H9 (cell line): ENCODE data around the gene NUDT14. TPM values are rescaled to one million over a fixed set of nuclear protein-coding genes. Genes with fewer than 3 reads are reported as not detected.

Experiments used
- DNase-seq: peaks from one replicate; pipeline ENCODE4 v3.0.0-alpha.2; 2017
- H2AFZ ChIP-seq: one replicate; pipeline ENCODE4 v1.6.1; 2013; ENCODE audit warnings: mild to moderate bottlenecking, low read length, control low read depth, moderate library complexity
- H2AK5ac ChIP-seq: 2 replicates; pipeline ENCODE4 v1.6.1; 2013; ENCODE audit warnings: low read length, control low read depth, mixed read lengths; ENCODE audit not compliant: insufficient read length
- H2BK120ac ChIP-seq: one replicate; pipeline ENCODE4 v1.6.1; 2013; ENCODE audit warnings: low read depth, mild to moderate bottlenecking, low read length, control low read depth, inconsistent platforms; ENCODE audit not compliant: poor library complexity, severe bottlenecking
- H2BK12ac ChIP-seq: 2 replicates; pipeline ENCODE4 v1.6.1; 2013; ENCODE audit warnings: low read length, control low read depth, mixed read lengths, low read depth; ENCODE audit not compliant: insufficient read length
- H2BK15ac ChIP-seq: 2 replicates; pipeline ENCODE4 v1.6.1; 2013; ENCODE audit warnings: low read depth, low read length, control low read depth
- H2BK20ac ChIP-seq: one replicate; pipeline ENCODE4 v1.6.1; 2013; ENCODE audit warnings: low read depth, mild to moderate bottlenecking, low read length, control low read depth, inconsistent platforms; ENCODE audit not compliant: poor library complexity, severe bottlenecking
- H2BK5ac ChIP-seq: 2 replicates; pipeline ENCODE4 v1.6.1; 2013; ENCODE audit warnings: low read length, control low read depth, mixed read lengths; ENCODE audit not compliant: insufficient read length
- H3K14ac ChIP-seq: 2 replicates; pipeline ENCODE4 v1.6.1; 2013; ENCODE audit warnings: low read length, control low read depth; ENCODE audit not compliant: insufficient read depth
- H3K18ac ChIP-seq: 2 replicates; pipeline ENCODE4 v1.6.1; 2013; ENCODE audit warnings: low read depth, mild to moderate bottlenecking, mixed read lengths, low read length, control low read depth; ENCODE audit not compliant: insufficient read length
- H3K23ac ChIP-seq: 2 replicates; pipeline ENCODE4 v1.6.1; 2013; ENCODE audit warnings: low read length, control low read depth, mixed read lengths, low read depth; ENCODE audit not compliant: insufficient read length
- H3K23me2 ChIP-seq: 2 replicates; pipeline ENCODE4 v1.6.1; 2013; ENCODE audit warnings: low read depth, mild to moderate bottlenecking, mixed read lengths, low read length, control low read depth; ENCODE audit not compliant: insufficient read length, poor library complexity, severe bottlenecking
- H3K27ac ChIP-seq: 2 replicates; pipeline ENCODE4 v1.5.1; 2013; ENCODE audit warnings: low read length, control low read depth, mixed read lengths, low read depth; ENCODE audit not compliant: insufficient read length
- H3K27me3 ChIP-seq: 2 replicates; pipeline ENCODE4 v1.6.1; 2013; ENCODE audit warnings: low read length, control low read depth, inconsistent platforms; ENCODE audit not compliant: insufficient read depth
- H3K4ac ChIP-seq: 2 replicates; pipeline ENCODE4 v1.6.1; 2013; ENCODE audit warnings: low read depth, mild to moderate bottlenecking, control low read depth, inconsistent platforms, low read length, moderate library complexity
- H3K4me1 ChIP-seq: 2 replicates; pipeline ENCODE4 v1.6.1; 2013; ENCODE audit warnings: low read length, control low read depth, inconsistent platforms; ENCODE audit not compliant: insufficient read depth
- H3K4me2 ChIP-seq: 2 replicates; pipeline ENCODE4 v1.6.1; 2013; ENCODE audit warnings: low read length, control low read depth, mixed read lengths; ENCODE audit not compliant: insufficient read length, insufficient read depth
- H3K56ac ChIP-seq: 2 replicates; pipeline ENCODE4 v1.6.1; 2013; ENCODE audit warnings: low read depth, mild to moderate bottlenecking, mixed read lengths, low read length, control low read depth; ENCODE audit not compliant: insufficient read length
- H3K79me1 ChIP-seq: 2 replicates; pipeline ENCODE4 v1.6.1; 2013; ENCODE audit warnings: low read depth, mild to moderate bottlenecking, moderate library complexity, low read length, control low read depth, inconsistent platforms; ENCODE audit not compliant: insufficient read depth, poor library complexity, severe bottlenecking
- H3K79me2 ChIP-seq: 2 replicates; pipeline ENCODE4 v1.6.1; 2013; ENCODE audit warnings: low read length, control low read depth, inconsistent platforms; ENCODE audit not compliant: insufficient read depth
- H3K9ac ChIP-seq: 2 replicates; pipeline ENCODE4 v1.6.1; 2013; ENCODE audit warnings: low read length, control low read depth, mixed read lengths; ENCODE audit not compliant: insufficient read length; ENCODE audit errors: extremely low read depth
- H3K9me3 ChIP-seq: one replicate; pipeline ENCODE4 v1.6.1; 2013; ENCODE audit warnings: low read depth, low read length, inconsistent platforms; ENCODE audit not compliant: control insufficient read depth
- H3T11ph ChIP-seq: one replicate; pipeline ENCODE4 v1.6.1; 2013; ENCODE audit warnings: mild to moderate bottlenecking, low read length, control low read depth, inconsistent platforms
- H4K20me1 ChIP-seq: one replicate; pipeline ENCODE4 v1.6.1; 2013; ENCODE audit not compliant: control insufficient read depth, insufficient read length, insufficient read depth
- H4K5ac ChIP-seq: 2 replicates; pipeline ENCODE4 v1.6.1; 2013; ENCODE audit warnings: low read depth, mild to moderate bottlenecking, mixed read lengths, low read length, control low read depth; ENCODE audit not compliant: insufficient read length
- H4K8ac ChIP-seq: replicated peaks from 2 replicates; pipeline ENCODE4 v1.6.1; 2013; ENCODE audit warnings: low read length, control low read depth, mixed read lengths, low read depth; ENCODE audit not compliant: insufficient read length
- H4K91ac ChIP-seq: 2 replicates; pipeline ENCODE4 v1.6.1; 2013; ENCODE audit warnings: low read depth, mild to moderate bottlenecking, moderate library complexity, mixed read lengths, low read length, control low read depth; ENCODE audit not compliant: insufficient read length
- H3K27ac Mint-ChIP-seq, 3 experiments: 2 replicates in 2 of 3; 3 replicates in 1 of 3; pipeline ENCODE4 v1.8.0; 2020 to 2021; ENCODE audit warnings: mixed read lengths in 3 of 3, mild to moderate bottlenecking in 1 of 3, moderate library complexity in 1 of 3
- H3K27me3 Mint-ChIP-seq: 2 replicates; pipeline ENCODE4 v1.8.0; 2021; ENCODE audit warnings: low read depth, mild to moderate bottlenecking, moderate library complexity, mixed read lengths
- H3K36me3 Mint-ChIP-seq, 3 experiments: 2 replicates in 2 of 3; 3 replicates in 1 of 3; pipeline ENCODE4 v1.8.0; 2020 to 2021; ENCODE audit warnings: low read depth in 3 of 3, mixed read lengths in 3 of 3; ENCODE audit not compliant: insufficient read depth in 1 of 3
- H3K4me1 Mint-ChIP-seq, 2 experiments: 2 replicates each; pipeline ENCODE4 v1.8.0; 2020; ENCODE audit warnings: mixed read lengths in 2 of 2
- H3K4me3 Mint-ChIP-seq, 2 experiments: 2 replicates in 1 of 2; 3 replicates in 1 of 2; pipeline ENCODE4 v1.8.0; 2020 to 2021; ENCODE audit warnings: mild to moderate bottlenecking in 2 of 2, mixed read lengths in 2 of 2, moderate library complexity in 1 of 2
- H3K9me3 Mint-ChIP-seq, 2 experiments: 2 replicates in 1 of 2; 3 replicates in 1 of 2; pipeline ENCODE4 v1.8.0; 2020; ENCODE audit warnings: mild to moderate bottlenecking in 2 of 2, mixed read lengths in 2 of 2, moderate library complexity in 1 of 2
- CTCF ChIP-seq: fragments of 200-600 bp; sonication (generic); conservative IDR thresholded peaks from 3 replicates; pipeline ENCODE4 v1.8.0; 2021; ENCODE audit warnings: antibody characterized with exemption, mild to moderate bottlenecking
- WGBS: extraction: QIAGEN DNeasy Blood & Tissue Kit; methylation state at CpG from one replicate; pipeline ENCODE4 v1.1.7; 2013; ENCODE audit warnings: missing lambda C conversion rate, low lambda C conversion rate, mixed read lengths; ENCODE audit not compliant: insufficient read length; ENCODE audit errors: extremely low coverage; 5-methylcytosine and 5-hydroxymethylcytosine counted together
- total RNA-seq: library from RNA; stranded (reverse); gene quantifications from 2 replicates; pipeline ENCODE4 v1.2.1, GENCODE V29; 2021

The NUDT14 gene
- total RNA-seq, 1 experiment from 2014 or later, result 41.1 TPM

GRCh38 chr14:105220699-105221597 lies 39.8 kb upstream of the NUDT14 start:
- H3K9me3 ChIP-seq, result no peaks in the 10 kb centered on the region
- H3K9ac ChIP-seq, result no peak overlapping the region
- H3K23ac ChIP-seq, result no peak overlapping the region
- H4K20me1 ChIP-seq, result no peaks in the 10 kb centered on the region
- H3K4ac ChIP-seq, result no peak overlapping the region
- no peak overlapping the region for H2BK5ac ChIP-seq
- no peaks in the 10 kb centered on the region for H3K79me1 ChIP-seq
- H3K27me3 ChIP-seq, result no peaks in the 10 kb centered on the region
- no peak overlapping the region for H3K56ac ChIP-seq
- no peak overlapping the region for H2BK120ac ChIP-seq
- no peak overlapping the region for H2AFZ ChIP-seq
- DNase-seq, result no peak
- H3K27me3 Mint-ChIP-seq, result no peaks in the 10 kb centered on the region
- no peak overlapping the region for H2AK5ac ChIP-seq
- H3K27ac ChIP-seq, result no peak overlapping the region
- H3K4me3 Mint-ChIP-seq, result no peak overlapping the region
- H3K9me3 Mint-ChIP-seq, result no peaks in the 10 kb centered on the region
- no peak overlapping the region for H4K91ac ChIP-seq
- H3K36me3 Mint-ChIP-seq, result peaks cover 5 to 45% (median 28%) of the 10 kb centered on the region in 3 experiments; a peak in 6 of 7 replicates
- H3K18ac ChIP-seq, result no peak overlapping the region
- no peak overlapping the region; the same call in 1 of the 2 replicates for H3K14ac ChIP-seq
- H4K5ac ChIP-seq, result no peak overlapping the region
- no peak overlapping the region for H4K8ac ChIP-seq
- no peaks in the 10 kb centered on the region for H3K4me1 ChIP-seq
- H3K27ac Mint-ChIP-seq, result peak overlapping the region in 2 of 3 experiments; percentile 68 to 75; a peak in 2 of 7 replicates
- no peaks in the 10 kb centered on the region for H3K79me2 ChIP-seq
- no peaks in the 10 kb centered on the region for H3K4me1 Mint-ChIP-seq
- no CpG with 5 or more reads among the region's 29 CpGs for WGBS
- no peak overlapping the region for H3K4me2 ChIP-seq
- no peak overlapping the region for H2BK15ac ChIP-seq
- no peak overlapping the region for H2BK12ac ChIP-seq
- TF ChIP-seq CTCF, result no peak
- H3K23me2 ChIP-seq, result no peaks in the 10 kb centered on the region
- no peak overlapping the region for H2BK20ac ChIP-seq
- no peak overlapping the region for H3T11ph ChIP-seq
